Large intestine (tissue), 3 donors: ENCODE data around the gene CALCB. TPM values are rescaled to one million over a fixed set of nuclear protein-coding genes. Genes with fewer than 3 reads are reported as not detected.
"Not testable (repeated sequence)": the region's sequence is repeated elsewhere in the genome, so short reads cannot be mapped to it uniquely, and the experiment has no call there.

Experiments used
- DNase-seq, 2 donors: peaks; one replicate each; pipeline versions ENCODE4 v3.0.0 to v3.0.0-alpha.2; 2013
- H3K27ac ChIP-seq: one replicate; pipeline ENCODE4 v1.5.1; 2013; ENCODE audit warnings: low read length
- H3K27me3 ChIP-seq: 2 replicates; pipeline ENCODE4 v1.6.1; 2013; ENCODE audit warnings: low read length; ENCODE audit not compliant: control insufficient read depth, insufficient read depth
- H3K36me3 ChIP-seq: 2 replicates; pipeline ENCODE4 v1.6.1; 2013; ENCODE audit warnings: low read length; ENCODE audit not compliant: control insufficient read depth, insufficient read depth
- H3K4me1 ChIP-seq: one replicate; pipeline ENCODE4 v1.6.1; 2013; ENCODE audit warnings: low read length; ENCODE audit not compliant: control insufficient read depth, insufficient read depth
- H3K4me3 ChIP-seq: one replicate; pipeline ENCODE4 v1.5.1; 2013; ENCODE audit warnings: low read length
- H3K9me3 ChIP-seq: one replicate; pipeline ENCODE4 v1.6.1; 2013; ENCODE audit warnings: mild to moderate bottlenecking, low read depth, low read length, moderate library complexity; ENCODE audit not compliant: control insufficient read depth
- WGBS: methylation state at CpG from one replicate; pipeline ENCODE4 v1.1.5; 2013; ENCODE audit warnings: low lambda C conversion rate; ENCODE audit not compliant: insufficient coverage; 5-methylcytosine and 5-hydroxymethylcytosine counted together
- polyA plus RNA-seq: library from polyadenylated mRNA; unstranded; fragments of 120-200 nt; gene quantifications from one replicate; pipeline ENCODE4 v1.2.1, GENCODE V29; 2013

The CALCB gene
- polyA plus RNA-seq, 1 donor = 4.3 TPM

GRCh38 chr11:15046673-15047072, 26.7 kb upstream of the CALCB start:
- H3K27me3 ChIP-seq, DNase-seq, H3K4me1 ChIP-seq, H3K27ac ChIP-seq, H3K9me3 ChIP-seq, H3K36me3 ChIP-seq, H3K4me3 ChIP-seq: not testable (repeated sequence)
- WGBS = no CpG with 5 or more reads among the region's 3 CpGs

- Histone ChIP-seq H3K4me3 (no peak overlapping the region), H3K36me3 (no peaks in the 10 kb centered on the region), H3K27ac (no peak overlapping the region), H3K4me1 (no peaks in the 10 kb centered on the region), H3K9me3 (no peaks in the 10 kb centered on the region), H3K27me3 (no peaks in the 10 kb centered on the region)
- DNase-seq = no peak
Observed at GRCh38 chr11:15048616-15049015, 24.8 kb upstream of the CALCB start.

DNA sequence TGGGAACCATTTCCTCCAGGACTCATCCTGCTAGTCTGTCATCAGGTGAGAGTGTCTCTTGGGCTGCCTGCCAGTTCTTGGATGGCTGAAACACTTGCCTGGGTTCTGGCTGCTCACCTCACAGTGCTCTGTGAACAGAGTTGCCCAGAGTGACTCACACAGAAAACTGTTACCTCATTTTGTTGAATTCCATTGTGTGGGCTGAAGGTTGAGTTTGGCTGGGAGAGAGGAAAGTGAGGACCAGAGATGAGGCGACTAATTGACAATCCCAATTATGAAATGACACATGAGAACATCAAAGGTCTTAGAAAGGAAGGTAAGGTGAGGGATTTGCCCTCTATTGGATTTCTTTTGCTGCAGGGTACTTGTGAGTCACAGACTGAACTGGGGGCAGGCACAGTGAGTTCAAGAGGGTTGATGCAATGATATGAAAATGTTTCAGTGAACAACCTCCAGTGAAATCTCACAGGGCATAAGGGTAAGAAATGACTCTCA, 20.2 kb upstream of the CALCB start:
- WGBS = no CpG with 5 or more reads among the region's 1 CpG
- DNase-seq = no peak

DNA sequence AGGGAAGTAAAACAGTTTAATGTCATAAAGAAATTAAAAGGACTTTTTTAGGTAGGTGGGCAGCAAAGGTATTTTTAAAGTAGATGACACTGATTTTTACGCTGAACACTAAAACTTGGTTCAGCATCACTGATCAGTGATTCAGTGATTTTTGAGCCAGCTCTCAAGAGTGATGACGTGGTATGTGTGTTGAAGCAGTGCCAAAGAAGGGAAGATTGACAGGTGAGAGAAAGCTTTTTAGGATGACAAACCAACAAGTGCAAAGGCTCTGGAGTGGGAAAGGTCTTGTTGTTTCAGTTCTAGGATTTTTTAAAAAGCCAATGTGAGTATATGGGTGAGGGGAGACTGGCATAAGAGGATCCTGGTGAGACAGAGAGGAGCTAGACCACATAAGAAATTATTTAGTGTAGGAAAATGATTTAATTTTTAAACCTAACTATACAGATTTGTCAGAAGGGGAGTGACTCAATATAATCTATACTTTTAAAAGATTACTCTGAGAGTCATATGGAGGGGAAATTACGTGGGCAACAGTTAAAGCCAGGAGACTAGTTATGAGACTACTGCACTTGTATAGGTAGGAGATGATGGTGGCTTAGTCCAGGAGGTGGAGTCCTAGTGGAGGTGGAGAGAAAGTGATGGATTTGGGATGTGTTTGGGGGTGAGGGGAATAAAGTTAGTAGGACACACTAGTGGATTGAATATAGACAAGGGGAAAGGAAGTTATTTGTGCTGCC, 17.6 kb upstream of the CALCB start:
- no CpG with 5 or more reads among the region's 3 CpGs for WGBS
- Histone ChIP-seq H3K4me1 (no peaks in the 10 kb centered on the region), H3K27me3 (peaks cover 6% of the 10 kb centered on the region), H3K9me3 (no peaks in the 10 kb centered on the region), H3K36me3 (no peaks in the 10 kb centered on the region), H3K27ac (no peak overlapping the region), H3K4me3 (no peak overlapping the region)
- no peak for DNase-seq

More for the DNA sequence above, 20.2 kb upstream of the CALCB start:
- no peak overlapping the region for H3K4me3 ChIP-seq
- H3K27ac ChIP-seq = no peak overlapping the region
- H3K36me3 ChIP-seq = no peaks in the 10 kb centered on the region
- peaks cover 3% of the 10 kb centered on the region for H3K27me3 ChIP-seq
- no peaks in the 10 kb centered on the region for H3K4me1 ChIP-seq
- no peaks in the 10 kb centered on the region for H3K9me3 ChIP-seq

DNA sequence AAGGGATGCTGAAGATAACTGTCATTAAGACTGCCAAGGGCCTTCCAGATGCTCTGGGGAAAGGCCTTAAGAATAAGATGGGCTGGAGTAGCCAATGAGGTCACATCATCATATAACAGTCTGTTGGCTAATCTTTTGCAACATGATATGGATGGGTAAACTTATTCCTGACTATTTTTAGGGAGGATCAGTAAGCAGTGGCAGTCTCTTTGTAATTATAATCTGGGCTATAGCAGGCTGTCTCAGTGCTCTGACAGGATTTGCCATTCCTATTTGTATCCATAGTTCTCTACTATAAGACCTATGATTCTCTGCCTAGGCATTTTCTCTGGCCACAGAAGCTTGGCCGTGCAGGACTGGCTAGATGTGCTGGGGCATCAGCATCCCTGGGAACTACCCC, 16.1 kb upstream of the CALCB start:
- Histone ChIP-seq H3K36me3 (no peaks in the 10 kb centered on the region), H3K27me3 (peaks cover 6% of the 10 kb centered on the region), H3K9me3 (no peaks in the 10 kb centered on the region), H3K4me3 (no peak overlapping the region), H3K27ac (no peak overlapping the region), H3K4me1 (no peaks in the 10 kb centered on the region)
- DNase-seq = no peak
- WGBS = no CpG with 5 or more reads among the region's 1 CpG

DNA sequence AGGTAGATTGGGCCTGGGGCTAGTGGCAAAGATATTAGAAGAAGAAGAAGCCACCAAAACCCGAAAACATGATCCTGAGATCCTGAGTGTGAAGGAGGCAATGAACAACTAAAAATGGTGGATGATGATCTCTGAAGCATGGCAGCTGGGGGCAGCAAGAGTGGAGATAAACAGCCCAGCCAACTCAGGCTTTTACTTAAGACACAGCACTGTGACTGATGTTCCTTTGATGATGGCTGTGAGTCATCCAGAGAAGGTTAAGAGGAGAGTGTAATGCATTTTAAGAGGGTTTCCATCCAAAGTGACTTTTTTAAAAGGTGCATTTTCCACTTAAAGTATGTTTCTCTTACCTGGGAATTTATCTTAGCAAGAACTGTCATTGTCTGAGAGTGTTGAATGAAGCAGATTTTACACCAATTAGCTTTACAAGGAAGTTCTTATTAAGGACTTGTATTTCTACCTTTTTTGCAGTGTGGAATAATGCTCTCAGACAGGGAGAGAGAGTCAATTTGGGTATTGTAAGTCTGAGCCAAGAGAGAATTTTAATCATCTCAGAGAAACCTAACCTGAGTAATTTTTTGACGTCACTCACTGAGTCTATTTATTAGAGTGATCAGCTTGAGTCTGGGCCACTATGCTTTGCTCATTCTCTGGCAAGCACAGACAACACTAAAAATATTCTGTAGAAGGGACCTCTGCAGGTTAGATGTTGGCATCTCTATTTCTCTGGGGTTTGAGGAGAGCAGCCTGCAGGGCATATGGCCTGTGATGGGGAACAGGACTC, 14.1 kb upstream of the CALCB start:
- H3K27ac ChIP-seq = no peak overlapping the region
- peaks cover 6% of the 10 kb centered on the region for H3K27me3 ChIP-seq
- H3K4me3 ChIP-seq = no peak overlapping the region
- WGBS = 100% methylated on average over 1 of the region's 2 CpGs
- no peak for DNase-seq
- no peaks in the 10 kb centered on the region for H3K9me3 ChIP-seq
- H3K36me3 ChIP-seq = no peaks in the 10 kb centered on the region
- no peaks in the 10 kb centered on the region for H3K4me1 ChIP-seq

GRCh38 chr11:15062599-15062998, 10.8 kb upstream of the CALCB start:
- no peaks in the 10 kb centered on the region for H3K36me3 ChIP-seq
- H3K9me3 ChIP-seq = no peaks in the 10 kb centered on the region
- H3K27me3 ChIP-seq = peaks cover 3% of the 10 kb centered on the region
- WGBS = 100% methylated on average over 1 of the region's 9 CpGs
- no peaks in the 10 kb centered on the region for H3K4me1 ChIP-seq
- DNase-seq = no peak
- no peak overlapping the region for H3K4me3 ChIP-seq
- no peak overlapping the region for H3K27ac ChIP-seq

DNA sequence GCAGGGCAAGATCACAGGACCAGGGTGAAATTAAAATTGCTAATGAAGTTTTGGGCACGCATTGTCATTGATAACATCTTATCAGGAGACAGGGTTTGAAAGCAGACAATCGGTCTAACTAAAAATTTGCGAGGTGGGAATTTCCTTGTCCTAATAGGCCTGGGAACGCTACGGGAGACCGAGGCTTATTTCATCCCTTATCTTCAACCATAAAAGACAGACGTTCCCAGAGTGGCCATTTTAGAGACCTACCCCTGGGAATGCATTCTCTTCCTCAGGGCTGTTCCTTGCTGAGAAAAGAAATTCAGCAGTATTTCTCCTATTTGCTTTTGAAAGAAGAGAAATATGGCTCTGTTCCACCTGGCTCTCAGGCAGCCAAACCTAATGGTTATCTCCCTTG, 3.6 kb upstream of the CALCB start:
- H3K27ac ChIP-seq, DNase-seq, H3K4me3 ChIP-seq, H3K36me3 ChIP-seq, H3K9me3 ChIP-seq: not testable (repeated sequence)
- WGBS = no CpG with 5 or more reads among the region's 7 CpGs
- Histone ChIP-seq H3K27me3 (peaks cover 38% of the 10 kb centered on the region), H3K4me1 (peaks cover 18% of the 10 kb centered on the region)

DNA sequence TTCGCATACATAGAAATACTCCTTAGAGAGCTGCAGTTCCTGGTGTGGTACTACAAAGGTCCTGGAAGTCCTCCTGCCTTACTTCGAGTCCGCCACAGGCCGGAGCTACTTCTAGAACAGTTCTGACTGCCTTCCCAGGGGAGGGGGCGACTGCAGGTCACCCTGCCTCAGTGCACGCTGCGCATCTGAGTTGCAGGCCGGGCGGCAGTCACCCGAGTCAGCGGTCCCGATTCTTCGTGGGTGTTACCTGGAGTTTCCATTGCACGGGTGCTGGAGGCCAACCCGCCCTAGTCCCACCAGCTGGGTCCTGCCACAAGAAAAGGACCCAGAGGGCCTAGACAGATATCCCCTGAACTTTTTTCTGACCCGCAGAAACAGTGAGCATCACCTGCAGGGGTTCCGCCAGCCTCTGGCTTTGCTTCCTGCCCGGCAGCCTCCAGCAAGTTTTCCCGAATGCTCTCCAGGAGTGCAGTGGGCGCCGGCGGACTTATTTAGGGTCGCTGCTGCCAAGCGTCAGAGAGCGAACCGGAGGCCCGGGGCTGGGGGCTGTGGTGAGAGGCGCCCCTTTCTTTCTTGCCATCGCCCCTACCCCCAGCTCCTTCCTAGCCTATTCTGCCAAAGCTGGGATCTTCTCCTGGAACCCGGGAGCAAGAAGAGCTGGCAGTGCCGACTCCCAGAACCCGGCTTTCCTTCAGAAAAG, 1.7 kb upstream of the CALCB start:
- DNase-seq = no peak
- peaks cover 9% of the 10 kb centered on the region for H3K9me3 ChIP-seq
- H3K27ac ChIP-seq = no peak overlapping the region
- H3K4me1 ChIP-seq = peaks cover 19% of the 10 kb centered on the region
- no peaks in the 10 kb centered on the region for H3K36me3 ChIP-seq
- peaks cover 48% of the 10 kb centered on the region for H3K27me3 ChIP-seq
- WGBS = 80% methylated on average over 1 of the region's 32 CpGs
- no peak overlapping the region for H3K4me3 ChIP-seq

- H3K27ac ChIP-seq = no peak overlapping the region
- peaks cover 55% of the 10 kb centered on the region for H3K27me3 ChIP-seq
- no CpG with 5 or more reads among the region's 23 CpGs for WGBS
- no peaks in the 10 kb centered on the region for H3K36me3 ChIP-seq
- no peak for DNase-seq
- H3K4me3 ChIP-seq = no peak overlapping the region
- H3K4me1 ChIP-seq = peaks cover 19% of the 10 kb centered on the region
- peaks cover 9% of the 10 kb centered on the region for H3K9me3 ChIP-seq
Observed at GRCh38 chr11:15072551-15073143, 746 bp upstream of the CALCB start.
